Left ventricle myocardium inferior (tissue), 1 donor: ENCODE data around the gene SIPA1L2. TPM values are rescaled to one million over a fixed set of nuclear protein-coding genes. Genes with fewer than 3 reads are reported as not detected.

Source experiments
- DNase-seq: peaks from one replicate; pipeline ENCODE4 v3.0.0-alpha.2; 2020
- H3K27ac ChIP-seq: fragments of 200-600 bp; replicated peaks from 2 replicates; pipeline ENCODE4 v1.8.0; 2021
- H3K27me3 ChIP-seq: fragments of 200-600 bp; 2 replicates; pipeline ENCODE4 v1.8.0; 2021; ENCODE audit warnings: low read depth
- H3K36me3 ChIP-seq: fragments of 200-600 bp; 2 replicates; pipeline ENCODE4 v1.8.0; 2021
- H3K4me1 ChIP-seq: fragments of 200-600 bp; 2 replicates; pipeline ENCODE4 v1.8.0; 2021
- H3K4me3 ChIP-seq: fragments of 200-600 bp; 2 replicates; pipeline ENCODE4 v1.8.0; 2021; ENCODE audit warnings: mild to moderate bottlenecking, moderate library complexity
- H3K9me3 ChIP-seq: fragments of 200-600 bp; replicated peaks from 2 replicates; pipeline ENCODE4 v1.8.0; 2021
- CTCF ChIP-seq: fragments of 200-600 bp; IDR thresholded peaks from 2 replicates; pipeline ENCODE4 v1.8.0; 2021; ENCODE audit warnings: antibody characterized with exemption, mild to moderate bottlenecking, borderline replicate concordance
- intact Hi-C: fragments of 100-400 bp; cut with micrococcal nuclease; formaldehyde crosslinking; loops from one replicate; pipeline ENCODE4 v1.11.0; 2022
- total RNA-seq: library from RNA; stranded (reverse); fragmentation: NEBNext Ultra II Directional; extraction: Animal tissue kit (Norgen Biotek cat#: 25700); gene quantifications from one replicate; pipeline ENCODE4 v1.2.1, GENCODE V29; 2021
- donor health status: DM: no; HTN: yes; CAD: no; lungs with severe emphysema.

SIPA1L2 gene
- total RNA-seq, 1 donor from 2014 or later = 127 TPM

DNA sequence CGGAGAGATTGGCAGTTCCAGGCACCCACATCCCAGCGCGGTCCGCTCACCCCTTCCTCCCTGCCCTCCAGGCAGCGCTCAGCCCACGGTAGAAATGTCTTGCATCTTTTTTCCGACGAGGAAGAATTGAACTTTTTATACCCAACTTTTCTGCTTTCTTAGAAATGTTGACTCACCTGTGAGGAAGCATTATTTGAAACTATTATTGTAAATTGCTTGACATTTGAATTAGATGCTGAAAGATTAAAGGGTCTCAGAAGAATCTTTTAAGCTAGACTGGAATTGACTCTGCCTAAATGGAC, 912 bp upstream of the SIPA1L2 start:
- Histone ChIP-seq H3K4me1 (peaks cover 46% of the 10 kb centered on the region), H3K27me3 (no peaks in the 10 kb centered on the region), H3K9me3 (no peaks in the 10 kb centered on the region), H3K27ac (peak overlapping the region; percentile 95), H3K4me3 (peak overlapping the region; percentile 91), H3K36me3 (no peaks in the 10 kb centered on the region)
- DNase-seq = no peak
- TF ChIP-seq CTCF = no peak
- intact Hi-C loops = no loop called here

DNA sequence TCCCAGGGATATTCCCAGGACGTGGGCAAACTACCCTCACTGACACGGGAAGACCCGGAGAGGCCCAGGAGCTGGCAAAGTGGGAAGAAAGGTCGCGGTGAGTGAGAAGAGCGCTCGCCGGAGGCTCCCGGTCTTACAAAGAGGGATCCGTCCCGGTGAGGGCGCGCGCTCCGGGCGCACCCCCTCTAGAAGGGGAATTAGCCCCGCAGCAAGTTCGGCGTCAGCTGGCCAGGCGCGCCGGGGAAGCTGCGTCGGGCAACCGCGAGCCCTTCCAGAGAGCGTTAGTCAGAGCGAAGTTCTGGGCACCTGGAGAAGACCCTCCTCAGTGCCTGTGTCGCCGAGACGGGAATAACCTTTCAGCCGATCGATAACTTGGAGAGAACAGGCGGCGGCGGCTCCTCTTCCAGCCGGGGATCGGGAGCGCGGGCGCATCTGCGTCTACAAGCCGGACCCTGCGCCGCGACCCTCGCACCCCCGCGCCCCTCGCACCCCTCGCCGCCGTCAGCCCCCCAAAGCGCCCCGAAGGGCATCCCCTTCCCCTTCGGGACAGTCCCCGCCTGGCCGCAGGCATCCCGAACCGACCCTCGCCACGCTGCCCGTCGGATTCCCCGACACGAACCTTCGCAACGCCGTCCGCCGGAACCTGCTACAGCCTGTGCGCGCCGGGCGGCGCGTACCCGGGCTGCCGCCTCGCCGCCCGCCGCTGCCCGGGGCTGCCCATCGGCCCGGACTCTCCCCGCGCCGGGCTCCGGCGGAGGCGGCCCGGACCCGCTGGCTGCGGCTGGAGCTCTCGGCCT, 485 bp downstream of the SIPA1L2 start:
- Histone ChIP-seq H3K27me3 (no peaks in the 10 kb centered on the region), H3K4me1 (peaks cover 60% of the 10 kb centered on the region), H3K9me3 (no peaks in the 10 kb centered on the region), H3K36me3 (no peaks in the 10 kb centered on the region), H3K27ac (peak overlapping the region; percentile 95), H3K4me3 (peak overlapping the region; percentile 91)
- intact Hi-C loops = loop anchor here (10.0 kb wide), 3 partner anchors 65 to 195 kb away; no protein-coding TSS in a partner anchor
- TF ChIP-seq CTCF = no peak
- DNase-seq = peak; percentile 35

GRCh38 chr1:232628335-232629249, 1.3 kb downstream of the SIPA1L2 start:
- peak overlapping the region; percentile 95 for H3K27ac ChIP-seq
- H3K27me3 ChIP-seq = no peaks in the 10 kb centered on the region
- H3K36me3 ChIP-seq = no peaks in the 10 kb centered on the region
- peak overlapping the region; percentile 91 for H3K4me3 ChIP-seq
- no peaks in the 10 kb centered on the region for H3K9me3 ChIP-seq
- intact Hi-C loops = loop anchor here (10.0 kb wide), 3 partner anchors 64 to 194 kb away; no protein-coding TSS in a partner anchor
- H3K4me1 ChIP-seq = peaks cover 69% of the 10 kb centered on the region
- DNase-seq = no peak
- peak; percentile 65 for TF ChIP-seq CTCF

GRCh38 chr1:232627645-232628334, 2.1 kb downstream of the SIPA1L2 start:
- H3K36me3 ChIP-seq = no peaks in the 10 kb centered on the region
- H3K27me3 ChIP-seq = no peaks in the 10 kb centered on the region
- H3K27ac ChIP-seq = peak overlapping the region; percentile 95
- peak; percentile 27 for TF ChIP-seq CTCF
- H3K9me3 ChIP-seq = no peaks in the 10 kb centered on the region
- H3K4me1 ChIP-seq = peaks cover 77% of the 10 kb centered on the region
- peak overlapping the region; percentile 91 for H3K4me3 ChIP-seq
- intact Hi-C loops = loop anchor here (10.0 kb wide), 3 partner anchors 63 to 193 kb away; no protein-coding TSS in a partner anchor
- DNase-seq = no peak

GRCh38 chr1:232627171-232627570, 2.8 kb downstream of the SIPA1L2 start:
- H3K4me3 ChIP-seq = peak overlapping the region; percentile 91
- H3K27ac ChIP-seq = no peak overlapping the region
- intact Hi-C loops = loop anchor here (10.0 kb wide), 3 partner anchors 62 to 192 kb away; no protein-coding TSS in a partner anchor
- H3K4me1 ChIP-seq = peaks cover 83% of the 10 kb centered on the region
- H3K27me3 ChIP-seq = no peaks in the 10 kb centered on the region
- H3K9me3 ChIP-seq = no peaks in the 10 kb centered on the region
- no peak for DNase-seq
- no peak for TF ChIP-seq CTCF
- no peaks in the 10 kb centered on the region for H3K36me3 ChIP-seq
